GM19099 (cell line): Measurements from ENCODE around the gene ASAP2.

Experiments
- POLR2A ChIP-seq: IDR thresholded peaks from 3 replicates; pipeline ENCODE4 v1.6.1; 2011; ENCODE audit warnings: low read depth; ENCODE audit not compliant: insufficient read length; ENCODE audit errors: extremely low read depth

The ASAP2 gene

GRCh38 chr2:9373476-9373875 is 166.9 kb downstream of the ASAP2 start:
- no peak for TF ChIP-seq POLR2A

GRCh38 chr2:9374071-9374730 is 167.6 kb downstream of the ASAP2 start:
- no peak for TF ChIP-seq POLR2A

- TF ChIP-seq POLR2A: no peak
Measured at GRCh38 chr2:9375857-9376428, 169.3 kb downstream of the ASAP2 start.

GRCh38 chr2:9377461-9378097 is 171.0 kb downstream of the ASAP2 start:
- TF ChIP-seq POLR2A: no peak

GRCh38 chr2:9378433-9379390 is 172.1 kb downstream of the ASAP2 start:
- no peak for TF ChIP-seq POLR2A

- TF ChIP-seq POLR2A: no peak
Measured at GRCh38 chr2:9379391-9379755, 172.8 kb downstream of the ASAP2 start.

- TF ChIP-seq POLR2A: no peak
Measured at GRCh38 chr2:9380702-9381628, 174.4 kb downstream of the ASAP2 start.

- no peak for TF ChIP-seq POLR2A
Measured at GRCh38 chr2:9382604-9383235, 176.1 kb downstream of the ASAP2 start.

GRCh38 chr2:9384521-9384920 is 177.9 kb downstream of the ASAP2 start:
- TF ChIP-seq POLR2A: no peak

GRCh38 chr2:9385841-9386240 is 179.2 kb downstream of the ASAP2 start:
- no peak for TF ChIP-seq POLR2A

GRCh38 chr2:9388199-9388681 is 181.6 kb downstream of the ASAP2 start:
- TF ChIP-seq POLR2A: no peak

GRCh38 chr2:9388950-9389911 is 182.6 kb downstream of the ASAP2 start:
- no peak for TF ChIP-seq POLR2A
